Panc1 (cell line): ENCODE results near the gene DDX4. TPM values are rescaled to one million over a fixed set of nuclear protein-coding genes. Genes with fewer than 3 reads are reported as not detected.

ENCODE experiments used
- ATAC-seq: fragments of 200-7000 bp; cut with Tn5 transposase; 2 replicates; pipeline ENCODE4 v1.9.1; 2020; ENCODE audit warnings: mild to moderate bottlenecking, moderate library complexity
- BruUV-seq: library from RNA; stranded (reverse); fragments of 400-500 nt; replicated peaks from 2 replicates; lab custom pipeline; 2021; lab: Mats Ljungman, UMichigan
- CTCF ChIA-PET: fragments of 300-600 bp; sonication (Branson Sonifier 250); formaldehyde crosslinking; loops from one replicate; lab custom pipeline; 2022; ENCODE audit warnings: antibody characterized with exemption; lab: Charles Lee
- POLR2A ChIA-PET: fragments of 300-600 bp; sonication (Branson Sonifier 250); formaldehyde crosslinking; loops from one replicate; lab custom pipeline; 2022; ENCODE audit warnings: antibody characterized with exemption; lab: Charles Lee
- DNase-seq: peaks from one replicate; pipeline ENCODE4 v3.0.0-alpha.2; 2010; ENCODE audit warnings: low read depth, low spot score
- H3K27ac ChIP-seq: 2 replicates; pipeline ENCODE4 v1.5.1; 2011; ENCODE audit warnings: mild to moderate bottlenecking, low read length, inconsistent platforms
- H3K27me3 ChIP-seq: fragments of 200-500 bp; sonication (Bioruptor generic); 2 replicates; pipeline ENCODE4 v1.6.0; 2014; ENCODE audit warnings: low read length, inconsistent platforms; ENCODE audit not compliant: control insufficient read depth, insufficient read depth
- H3K36me3 ChIP-seq: fragments of 200-500 bp; sonication (Bioruptor generic); 2 replicates; pipeline ENCODE4 v1.5.1; 2014; ENCODE audit warnings: inconsistent platforms, mild to moderate bottlenecking, low read length, moderate library complexity; ENCODE audit not compliant: control insufficient read depth, insufficient read depth
- H3K4me1 ChIP-seq: 2 replicates; pipeline ENCODE4 v1.5.1; 2011; ENCODE audit warnings: inconsistent platforms, mild to moderate bottlenecking, low read length, moderate library complexity; ENCODE audit not compliant: control insufficient read depth, insufficient read depth
- H3K4me3 ChIP-seq, 2 experiments: 2 replicates each; pipeline ENCODE4 v1.5.1; 2011 to 2012; ENCODE audit warnings: low read depth in 2 of 2, low read length in 2 of 2, mild to moderate bottlenecking in 2 of 2, inconsistent platforms in 1 of 2, moderate library complexity in 1 of 2
- H3K9me3 ChIP-seq: fragments of 200-500 bp; sonication (Bioruptor generic); 2 replicates; pipeline ENCODE4 v1.5.1; 2014; ENCODE audit warnings: low read depth, mild to moderate bottlenecking, inconsistent platforms, low read length, moderate library complexity; ENCODE audit not compliant: control insufficient read depth, insufficient read depth
- CTCF ChIP-seq: fragments of 450-650 bp; IDR thresholded peaks from 2 replicates; pipeline ENCODE4 v1.5.1; 2017; ENCODE audit warnings: mild to moderate bottlenecking
- POLR2AphosphoS5 ChIP-seq: IDR thresholded peaks from 2 replicates; pipeline ENCODE4 v1.6.1; 2012; ENCODE audit warnings: mild to moderate bottlenecking, low read depth, low read length, moderate library complexity
- REST ChIP-seq, 2 experiments: IDR thresholded peaks; 2 replicates each; pipeline ENCODE4 v1.6.1; 2011 to 2012; ENCODE audit warnings: low read depth in 2 of 2, control low read depth in 1 of 2, low read length in 1 of 2, mild to moderate bottlenecking in 1 of 2, moderate library complexity in 1 of 2; ENCODE audit not compliant: insufficient read depth in 1 of 2
- SIN3A ChIP-seq: IDR thresholded peaks from 2 replicates; pipeline ENCODE4 v1.6.1; 2012; ENCODE audit warnings: low read depth, mild to moderate bottlenecking, low read length, moderate library complexity, borderline replicate concordance; ENCODE audit not compliant: insufficient read depth
- TCF7L2 ChIP-seq: IDR thresholded peaks from 2 replicates; pipeline ENCODE4 v1.6.1; 2011; ENCODE audit warnings: mild to moderate bottlenecking, low read depth, low read length, inconsistent platforms
- in situ Hi-C: cut with HindIII; loops from 2 replicates; pipeline ENCODE4 v1.10.0; 2016; ENCODE audit warnings: low sequenced_read_pairs, low pct_unique_long_range_greater_than_20kb
- intact Hi-C: fragments of 100-400 bp; cut with micrococcal nuclease; formaldehyde crosslinking; loops from one replicate; pipeline ENCODE4 v1.10.0; 2022; ENCODE audit not compliant: unreplicated experiment
- total RNA-seq: library from RNA; stranded (reverse); gene quantifications from one replicate; pipeline ENCODE4 v1.2.1, GENCODE V29; 2021; ENCODE audit not compliant: unreplicated experiment

DDX4 gene
- total RNA-seq, 1 experiment from 2014 or later, result not detected

- no peak for TF ChIP-seq SIN3A
- TF ChIP-seq TCF7L2, result no peak
- no peak for TF ChIP-seq POLR2AphosphoS5
- TF ChIP-seq REST (IDR thresholded peaks at IDR 0.05; ENCODE audit: insufficient read depth in 1 of 2, low read depth in 2 of 2, low read length in 1 of 2), result no peak
- H3K27ac ChIP-seq, result no peak overlapping the region
- H3K4me1 ChIP-seq, result no peaks in the 10 kb centered on the region
- CTCF ChIA-PET, result no interaction called here
- no peaks in the 10 kb centered on the region for H3K9me3 ChIP-seq
- H3K27me3 ChIP-seq, result no peaks in the 10 kb centered on the region
- ATAC-seq (no peak), DNase-seq (no peak)
- no TSS peak for BruUV-seq
- H3K4me3 ChIP-seq, result no peak overlapping the region
- in situ Hi-C loops, result no loop called here
- intact Hi-C loops, result no loop called here
- H3K36me3 ChIP-seq, result no peaks in the 10 kb centered on the region
- POLR2A ChIA-PET, result no interaction called here
Measured at GRCh38 chr5:55732585-55732984, 5.3 kb upstream of the DDX4 start.

GRCh38 chr5:55734658-55735057 lies 3.2 kb upstream of the DDX4 start:
- TF ChIP-seq TCF7L2, result no peak
- no peaks in the 10 kb centered on the region for H3K36me3 ChIP-seq
- no peaks in the 10 kb centered on the region for H3K9me3 ChIP-seq
- no peaks in the 10 kb centered on the region for H3K27me3 ChIP-seq
- ATAC-seq, result no peak
- H3K27ac ChIP-seq, result no peak overlapping the region
- CTCF ChIA-PET, result no interaction called here
- no peak for DNase-seq
- no TSS peak for BruUV-seq
- H3K4me1 ChIP-seq, result no peaks in the 10 kb centered on the region
- in situ Hi-C loops, result no loop called here
- POLR2A ChIA-PET, result no interaction called here
- intact Hi-C loops, result no loop called here
- no peak overlapping the region for H3K4me3 ChIP-seq

- Histone ChIP-seq H3K27me3 (no peaks in the 10 kb centered on the region), H3K4me1 (no peaks in the 10 kb centered on the region), H3K9me3 (no peaks in the 10 kb centered on the region), H3K36me3 (no peaks in the 10 kb centered on the region), H3K27ac (no peak overlapping the region), H3K4me3 (no peak overlapping the region)
- intact Hi-C loops, result no loop called here
- in situ Hi-C loops, result no loop called here
- POLR2A ChIA-PET, result no interaction called here
- no peak for DNase-seq
- no peak for TF ChIP-seq POLR2AphosphoS5
- BruUV-seq, result no TSS peak
- CTCF ChIA-PET, result no interaction called here
- ATAC-seq, result no peak
Measured at GRCh38 chr5:55742778-55743177, 4.9 kb downstream of the DDX4 start.

GRCh38 chr5:55747778-55748318 lies 10.0 kb downstream of the DDX4 start:
- ATAC-seq, result no peak
- BruUV-seq, result no TSS peak
- Histone ChIP-seq H3K36me3 (no peaks in the 10 kb centered on the region), H3K4me3 (no peak overlapping the region), H3K9me3 (no peaks in the 10 kb centered on the region), H3K4me1 (no peaks in the 10 kb centered on the region), H3K27ac (no peak overlapping the region), H3K27me3 (no peaks in the 10 kb centered on the region)
- POLR2A ChIA-PET, result no interaction called here
- no peak for DNase-seq
- intact Hi-C loops, result no loop called here
- in situ Hi-C loops, result no loop called here
- CTCF ChIA-PET, result no interaction called here
- TF ChIP-seq POLR2AphosphoS5, result no peak
- no peak for TF ChIP-seq REST (IDR thresholded peaks at IDR 0.05; ENCODE audit: insufficient read depth in 1 of 2, low read depth in 2 of 2, low read length in 1 of 2)
- no peak for TF ChIP-seq CTCF
- TF ChIP-seq SIN3A, result no peak
- TF ChIP-seq TCF7L2, result no peak
